GM12875 (cell line): ENCODE measurements around the gene HS3ST4.

Source experiments
- H3K4me3 ChIP-seq: one replicate; pipeline ENCODE4 v1.5.1; 2011; ENCODE audit warnings: low read depth, low read length, control low read depth
- TF ChIP-seq, protein P1 (sequence below): IDR thresholded peaks from 2 replicates; pipeline ENCODE4 v1.5.1; 2011; ENCODE audit warnings: low read depth, mild to moderate bottlenecking, control low read depth, inconsistent platforms, low read length, moderate library complexity, borderline replicate concordance; ENCODE audit not compliant: insufficient read depth

Gene HS3ST4

DNA sequence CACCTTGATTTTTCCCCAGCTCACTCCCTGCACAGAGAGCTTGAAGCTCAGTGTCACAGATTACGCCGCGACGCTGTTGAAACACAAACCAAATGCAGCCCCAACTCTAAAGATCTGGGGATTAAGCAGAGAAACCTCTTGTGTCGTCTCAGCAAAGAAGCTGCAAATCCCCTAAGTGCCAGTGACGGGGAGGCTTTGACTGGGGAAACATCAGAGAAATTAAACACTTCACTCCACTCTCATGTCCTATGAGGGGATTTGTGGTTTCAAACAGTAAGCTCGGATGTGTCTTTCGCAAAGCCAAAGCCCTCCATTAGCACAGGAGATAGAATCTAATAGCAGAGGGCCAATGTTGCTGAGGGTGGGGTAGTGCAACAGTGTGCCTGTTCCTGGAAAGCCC lies 233.7 kb downstream of the HS3ST4 start:
- TF ChIP-seq, protein P1, sequence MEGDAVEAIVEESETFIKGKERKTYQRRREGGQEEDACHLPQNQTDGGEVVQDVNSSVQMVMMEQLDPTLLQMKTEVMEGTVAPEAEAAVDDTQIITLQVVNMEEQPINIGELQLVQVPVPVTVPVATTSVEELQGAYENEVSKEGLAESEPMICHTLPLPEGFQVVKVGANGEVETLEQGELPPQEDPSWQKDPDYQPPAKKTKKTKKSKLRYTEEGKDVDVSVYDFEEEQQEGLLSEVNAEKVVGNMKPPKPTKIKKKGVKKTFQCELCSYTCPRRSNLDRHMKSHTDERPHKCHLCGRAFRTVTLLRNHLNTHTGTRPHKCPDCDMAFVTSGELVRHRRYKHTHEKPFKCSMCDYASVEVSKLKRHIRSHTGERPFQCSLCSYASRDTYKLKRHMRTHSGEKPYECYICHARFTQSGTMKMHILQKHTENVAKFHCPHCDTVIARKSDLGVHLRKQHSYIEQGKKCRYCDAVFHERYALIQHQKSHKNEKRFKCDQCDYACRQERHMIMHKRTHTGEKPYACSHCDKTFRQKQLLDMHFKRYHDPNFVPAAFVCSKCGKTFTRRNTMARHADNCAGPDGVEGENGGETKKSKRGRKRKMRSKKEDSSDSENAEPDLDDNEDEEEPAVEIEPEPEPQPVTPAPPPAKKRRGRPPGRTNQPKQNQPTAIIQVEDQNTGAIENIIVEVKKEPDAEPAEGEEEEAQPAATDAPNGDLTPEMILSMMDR = no peak

DNA sequence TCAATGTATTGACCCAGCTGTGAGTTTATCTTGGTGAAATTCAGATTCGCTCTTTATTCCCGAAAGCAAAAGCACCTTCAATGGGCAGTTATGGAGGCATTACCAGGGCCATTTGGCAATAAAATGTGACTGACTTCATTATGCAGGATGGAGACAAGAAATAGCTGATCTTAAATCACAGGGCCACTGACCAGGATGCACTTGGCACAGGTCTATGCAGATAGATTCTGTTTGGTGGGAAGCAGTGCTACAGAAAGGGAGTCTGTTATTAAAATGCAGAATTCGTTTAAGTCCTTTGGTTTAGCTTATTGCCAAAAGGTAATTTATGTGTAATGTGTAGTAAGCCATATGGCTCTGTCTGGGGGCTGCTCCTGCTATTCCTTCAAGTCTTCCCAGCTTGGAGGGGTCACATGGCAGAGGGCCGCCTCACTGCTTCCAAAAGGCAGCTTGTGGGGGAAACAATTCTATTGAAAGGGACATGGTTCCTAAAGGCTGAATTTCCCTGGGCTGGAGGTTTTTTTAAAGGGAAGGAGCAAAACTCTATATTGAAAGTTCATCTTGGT lies 239.8 kb downstream of the HS3ST4 start:
- H3K4me3 ChIP-seq = no peak overlapping the region
- TF ChIP-seq, protein P1 = no peak

More for the DNA sequence above, 233.7 kb downstream of the HS3ST4 start:
- no peak overlapping the region for H3K4me3 ChIP-seq

DNA sequence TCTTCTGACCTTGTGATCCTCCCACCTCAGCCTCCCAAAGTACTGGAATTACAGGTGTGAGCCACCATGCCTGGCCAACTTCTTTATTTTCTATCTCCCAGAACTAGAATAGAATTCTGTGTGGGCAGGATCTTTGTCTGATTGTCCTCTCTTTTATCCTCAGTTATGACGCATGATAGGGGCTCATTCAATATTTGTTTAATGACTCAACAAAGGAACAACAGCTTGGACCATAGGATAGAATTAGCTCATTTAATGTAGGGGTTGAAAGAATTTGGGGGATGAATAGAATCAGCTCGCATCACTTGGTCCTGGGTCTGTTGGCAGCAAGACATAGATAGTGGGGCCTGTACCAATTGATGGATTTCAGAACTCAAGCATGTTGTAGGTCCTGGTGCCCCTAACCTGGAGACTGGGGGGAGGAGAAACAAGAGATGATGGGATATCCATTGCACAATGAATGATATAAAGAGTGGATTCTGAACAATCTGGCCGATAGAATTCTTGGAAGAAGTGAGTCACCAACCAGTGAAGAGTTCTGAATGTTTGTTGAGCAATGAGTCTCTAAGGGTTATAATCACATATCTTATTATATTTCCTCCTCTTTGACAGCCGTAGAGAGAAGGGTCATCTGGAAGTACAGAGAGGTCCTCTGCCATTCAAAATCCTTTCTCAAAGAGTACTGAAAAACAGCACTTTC lies 250.2 kb downstream of the HS3ST4 start:
- no peak overlapping the region for H3K4me3 ChIP-seq
- TF ChIP-seq, protein P1 = no peak

DNA sequence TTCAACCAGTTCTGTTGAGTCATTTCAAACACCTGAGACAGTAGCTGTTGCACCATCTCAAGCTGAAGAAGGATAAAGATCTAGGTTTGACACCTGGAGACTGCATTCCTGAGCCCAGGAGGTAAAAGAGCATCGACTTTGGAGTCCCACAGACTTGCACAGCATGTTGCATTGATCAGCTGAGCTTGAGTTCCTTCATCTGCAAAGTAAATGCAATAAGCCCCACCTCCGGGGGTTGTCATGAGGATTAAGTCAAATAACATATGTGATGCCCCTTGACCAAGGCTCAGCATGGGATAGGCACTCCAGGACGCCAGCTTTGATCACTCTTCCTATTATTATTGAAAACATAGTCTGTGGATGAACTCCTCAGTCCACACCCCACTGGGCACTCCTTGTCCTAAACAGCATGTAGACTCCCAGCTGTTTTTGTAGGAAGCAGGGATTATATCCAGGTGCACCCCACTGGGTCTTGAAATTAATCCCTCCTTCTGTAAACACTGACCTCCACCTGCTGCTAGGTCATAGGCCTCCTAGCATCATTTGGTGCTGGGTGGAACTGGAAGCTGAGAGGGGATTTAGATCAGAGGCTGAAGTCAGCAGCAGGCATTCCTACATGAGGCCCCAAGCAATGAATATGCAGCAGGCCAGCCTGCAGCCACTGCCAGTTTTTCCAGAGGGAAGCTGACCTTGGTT lies 259.0 kb downstream of the HS3ST4 start:
- H3K4me3 ChIP-seq = no peak overlapping the region
- TF ChIP-seq, protein P1 = no peak

DNA sequence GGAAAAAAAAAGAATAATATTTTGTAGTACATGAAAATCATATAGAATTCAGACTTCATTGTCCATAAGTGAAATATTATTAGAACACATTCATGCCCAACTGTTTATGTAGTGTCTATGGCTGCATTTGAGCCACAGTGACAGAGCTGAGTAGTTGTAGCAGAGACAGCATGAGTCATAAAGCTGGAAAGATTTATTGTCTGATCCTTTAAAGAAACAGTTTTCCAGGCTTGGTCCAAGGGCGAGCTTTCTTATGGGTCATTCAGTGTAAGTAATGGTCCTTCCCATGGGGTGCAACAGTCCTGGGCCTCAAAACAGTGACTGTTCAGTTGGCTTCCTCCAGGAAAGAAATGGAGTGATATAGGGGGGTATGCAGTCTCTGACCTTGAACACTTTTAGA lies 260.2 kb downstream of the HS3ST4 start:
- TF ChIP-seq, protein P1 = no peak
- H3K4me3 ChIP-seq = no peak overlapping the region

DNA sequence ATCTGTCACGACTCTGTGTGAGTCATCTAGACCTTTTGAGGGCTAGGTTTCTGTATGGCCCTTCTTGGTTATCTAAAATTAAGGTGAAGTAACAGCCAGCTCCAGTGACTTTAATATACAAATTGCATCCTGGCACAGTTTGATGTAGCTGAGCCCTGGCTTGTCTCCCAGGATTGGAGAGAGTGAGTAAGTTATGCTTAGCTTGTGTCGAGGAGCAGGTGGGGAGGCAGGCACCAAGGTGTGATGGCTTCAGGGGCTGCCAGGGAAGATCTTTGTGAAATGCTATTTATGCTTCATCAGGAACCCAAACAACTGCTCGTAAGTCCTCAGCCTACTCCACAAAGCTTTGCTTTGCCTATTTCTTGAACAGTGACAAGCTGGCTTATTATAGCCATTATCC lies 261.2 kb downstream of the HS3ST4 start:
- H3K4me3 ChIP-seq = no peak overlapping the region
- TF ChIP-seq, protein P1 = no peak
